ENCODE data around the gene MBNL2.
"Not testable (repeated sequence)": the region's sequence is repeated elsewhere in the genome, so short reads cannot be mapped to it uniquely, and the experiment has no call there.

The MBNL2 gene

DNA sequence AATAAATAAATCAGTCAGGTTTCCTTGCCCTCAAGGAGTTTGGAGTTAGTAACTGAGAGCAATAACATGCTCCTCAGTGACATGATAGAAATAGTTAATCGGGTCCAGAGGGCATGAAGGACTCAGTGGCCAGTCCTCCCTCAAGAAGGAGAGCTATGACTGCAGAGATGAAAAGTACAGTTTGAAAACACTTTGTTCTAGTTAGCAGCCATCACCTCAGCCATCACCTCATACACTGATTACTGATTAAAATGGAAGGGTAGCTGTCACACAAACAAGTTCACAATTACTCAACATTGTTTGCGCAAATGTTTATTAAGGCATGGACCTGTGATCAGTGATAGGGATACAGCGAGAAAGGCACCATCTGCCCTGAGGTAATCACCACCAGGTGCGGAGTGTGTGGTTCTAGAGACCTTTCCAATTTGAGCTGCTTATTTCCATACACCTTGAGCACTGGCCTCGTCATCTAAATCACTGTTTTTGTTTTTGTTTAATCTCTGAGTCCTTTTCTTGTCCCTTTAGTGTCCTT is 126.5 kb downstream of the MBNL2 start:
- no peak for DNase-seq (ENCODE audit: low read depth)

DNA sequence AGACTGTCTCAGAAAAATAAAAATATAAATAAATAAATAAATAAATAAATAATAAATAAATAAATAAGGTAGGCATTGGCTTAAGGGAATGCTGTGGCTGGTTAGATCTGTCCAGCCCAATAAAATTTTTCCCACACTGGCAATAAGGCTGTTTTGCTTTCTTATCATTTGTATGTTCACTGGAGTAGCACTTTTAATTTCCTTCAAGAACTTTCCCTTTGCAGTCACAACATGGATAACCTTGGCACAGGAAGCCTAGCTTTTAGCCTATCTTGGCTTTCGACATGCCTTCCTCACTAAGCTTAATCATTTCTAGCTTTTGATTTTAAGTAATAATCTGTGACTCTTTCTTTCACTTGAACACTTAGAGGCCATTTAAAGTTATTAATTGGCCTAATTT is 129.9 kb downstream of the MBNL2 start:
- not testable (repeated sequence) for DNase-seq (ENCODE audit: low read depth)

DNA sequence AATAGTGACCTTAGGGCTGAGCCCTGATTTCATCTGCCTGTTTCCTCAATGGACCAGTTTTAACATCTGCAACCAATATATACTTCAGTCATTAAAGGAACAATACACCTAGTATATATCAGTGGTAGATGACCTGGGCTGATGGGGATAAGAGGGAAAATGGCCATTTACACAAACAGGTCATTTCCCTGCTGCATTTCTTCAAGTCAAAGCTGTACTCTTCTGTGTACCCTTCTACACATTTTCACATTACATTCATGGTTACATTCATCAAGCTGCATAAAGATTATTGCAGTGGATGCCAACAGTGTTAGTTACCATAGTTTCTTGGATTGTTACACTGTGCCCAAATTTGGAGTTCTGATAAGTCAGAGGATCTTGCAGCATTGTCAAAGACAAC is 130.7 kb downstream of the MBNL2 start:
- DNase-seq (ENCODE audit: low read depth): no peak

DNA sequence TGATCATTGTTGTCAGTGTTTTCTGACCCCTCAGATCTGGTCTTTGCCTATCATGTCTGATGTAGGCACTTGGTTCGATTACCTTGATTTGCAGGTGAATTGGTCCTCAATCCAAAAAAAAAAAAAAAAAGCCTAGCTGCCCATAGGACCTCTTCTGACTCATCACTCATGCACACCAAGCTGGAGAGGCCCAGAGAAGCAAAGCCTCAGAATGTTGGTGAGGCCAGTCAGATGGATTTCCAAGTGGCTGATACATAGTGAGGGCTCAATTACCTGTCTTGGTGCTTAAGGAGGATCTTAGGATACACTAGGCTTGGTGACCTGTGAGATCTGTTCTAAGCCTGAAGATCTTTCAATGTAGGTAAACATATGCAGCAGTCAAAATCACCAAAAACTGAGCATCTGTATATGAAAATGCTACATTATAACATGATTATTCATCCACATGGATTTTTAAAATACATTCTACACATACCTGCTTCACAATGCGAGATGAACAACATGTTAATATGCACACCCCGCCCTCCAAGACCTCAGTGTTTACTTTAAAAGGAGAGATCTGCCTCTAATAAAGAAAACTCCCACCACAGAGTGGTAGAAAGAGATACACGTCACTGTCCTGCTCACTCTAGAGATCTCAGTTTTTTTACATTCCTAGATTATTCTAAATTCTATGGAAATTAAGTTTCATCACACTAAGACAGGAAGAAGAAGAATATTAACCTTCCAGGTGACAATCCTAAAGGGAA is 132.0 kb downstream of the MBNL2 start:
- DNase-seq (ENCODE audit: low read depth): no peak

DNA sequence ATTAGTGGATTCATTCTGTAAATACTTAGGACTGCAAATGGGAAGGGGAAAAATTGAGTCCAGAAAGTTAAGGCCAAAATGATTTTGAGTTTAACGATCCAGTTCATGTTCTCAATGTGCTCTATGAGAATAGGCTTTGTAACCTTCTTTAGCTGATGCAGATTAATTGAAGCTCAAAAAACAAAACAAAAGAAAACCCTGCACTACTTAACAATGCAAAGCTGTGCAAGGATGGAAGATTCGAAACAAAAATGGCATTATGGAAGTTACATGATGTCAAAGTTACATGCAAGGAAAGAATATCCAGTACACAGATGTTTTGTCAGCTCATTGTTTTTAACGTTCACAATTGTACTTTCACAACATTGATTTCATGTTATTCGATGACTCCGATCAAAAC is 132.7 kb downstream of the MBNL2 start:
- no peak for DNase-seq (ENCODE audit: low read depth)

DNA sequence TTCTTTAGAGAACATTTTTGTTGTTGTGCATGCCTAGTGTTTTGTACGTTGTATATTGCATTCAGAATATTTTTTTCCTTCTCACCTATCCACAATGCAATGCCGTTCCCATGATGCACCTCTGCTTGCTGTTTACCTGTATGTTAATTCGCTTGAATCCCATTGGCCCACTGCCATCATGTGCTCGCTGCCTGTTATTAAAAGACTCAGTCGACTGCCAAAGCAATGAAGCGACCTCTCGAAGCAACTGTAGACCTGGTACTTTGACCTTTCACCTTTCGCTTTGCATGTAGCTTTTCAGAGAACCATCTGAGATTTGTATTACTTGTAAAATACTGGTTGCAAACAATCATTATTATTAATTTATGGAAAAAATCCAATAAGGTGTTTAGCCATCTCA is 134.5 kb downstream of the MBNL2 start:
- no peak for DNase-seq (ENCODE audit: low read depth)

DNA sequence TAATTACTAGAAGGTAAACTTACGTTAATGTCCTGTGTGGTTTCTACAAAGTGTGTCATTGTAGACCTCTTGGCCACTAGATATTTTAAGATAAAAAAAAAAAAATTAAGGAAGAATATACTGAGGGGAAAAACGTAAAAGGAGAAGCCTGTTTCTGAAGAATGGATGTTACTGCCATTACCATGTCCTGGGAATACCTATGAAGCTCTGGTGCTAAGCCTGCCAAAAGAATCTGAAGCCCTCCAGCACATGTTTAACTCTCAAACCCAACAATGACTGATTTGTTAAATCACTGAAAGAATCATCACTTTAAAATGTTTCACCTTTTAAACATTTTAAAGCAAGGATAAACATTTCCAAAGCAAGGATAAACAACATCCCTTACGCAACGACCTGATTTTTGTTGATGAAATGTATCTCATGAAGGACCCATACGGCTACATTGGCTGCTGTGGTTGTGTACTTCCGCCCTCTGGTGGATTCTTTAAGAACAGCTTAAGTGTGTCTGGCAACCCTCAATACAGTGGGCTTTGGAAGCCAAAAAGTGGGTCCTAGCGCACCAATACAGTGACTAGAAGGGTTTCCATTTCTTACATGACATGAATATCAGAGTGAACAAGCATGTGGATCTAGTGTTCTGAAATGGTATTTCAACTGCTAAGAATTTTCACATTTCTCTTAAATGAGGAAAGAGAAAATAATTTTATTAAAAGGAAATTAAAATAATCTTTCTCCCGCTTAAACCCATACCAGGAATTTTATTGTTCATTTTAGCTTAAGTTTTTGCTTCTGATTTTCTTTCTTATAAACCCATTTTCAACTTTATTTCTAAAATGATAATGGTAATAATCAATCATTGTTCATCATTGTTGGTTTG is 137.3 kb downstream of the MBNL2 start:
- DNase-seq (ENCODE audit: low read depth): no peak

DNA sequence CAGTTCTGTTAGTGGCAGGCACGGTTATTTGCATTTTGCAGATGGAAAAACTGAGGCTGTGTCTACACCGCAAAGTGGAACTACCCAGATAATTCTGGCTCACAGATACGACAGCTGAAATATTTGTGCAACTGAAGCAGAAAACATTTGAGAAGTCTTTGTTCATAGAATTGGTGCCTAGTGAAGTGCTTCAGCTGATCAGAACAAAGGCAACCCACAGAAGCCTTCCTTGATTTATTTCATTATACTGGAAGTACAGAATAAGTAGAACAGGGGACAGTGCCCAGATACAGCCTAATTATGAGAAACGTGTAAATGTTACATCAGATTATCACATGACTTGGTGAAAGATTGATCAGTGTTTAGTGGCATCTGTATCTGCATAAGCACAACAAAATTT is 138.5 kb downstream of the MBNL2 start:
- DNase-seq (ENCODE audit: low read depth): no peak

DNA sequence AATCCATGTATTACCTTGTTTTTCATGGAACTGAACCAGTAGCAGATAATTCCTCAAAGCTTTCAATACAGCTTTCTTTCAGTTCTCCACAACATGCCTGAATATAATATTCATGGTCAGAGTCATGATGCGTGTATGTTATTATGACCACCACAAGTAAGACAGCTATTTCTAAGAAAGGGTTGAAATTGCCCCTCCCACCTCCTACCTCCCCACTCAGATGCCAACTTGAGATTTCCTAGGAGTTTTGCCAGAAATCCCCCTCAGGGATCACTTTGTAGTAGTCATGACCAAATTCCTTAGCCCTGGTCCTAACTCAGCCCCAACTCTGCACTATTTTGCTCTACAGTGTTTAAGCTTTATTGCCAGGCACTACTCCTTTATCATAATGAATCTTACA is 141.9 kb downstream of the MBNL2 start:
- no peak for DNase-seq (ENCODE audit: low read depth)

DNA sequence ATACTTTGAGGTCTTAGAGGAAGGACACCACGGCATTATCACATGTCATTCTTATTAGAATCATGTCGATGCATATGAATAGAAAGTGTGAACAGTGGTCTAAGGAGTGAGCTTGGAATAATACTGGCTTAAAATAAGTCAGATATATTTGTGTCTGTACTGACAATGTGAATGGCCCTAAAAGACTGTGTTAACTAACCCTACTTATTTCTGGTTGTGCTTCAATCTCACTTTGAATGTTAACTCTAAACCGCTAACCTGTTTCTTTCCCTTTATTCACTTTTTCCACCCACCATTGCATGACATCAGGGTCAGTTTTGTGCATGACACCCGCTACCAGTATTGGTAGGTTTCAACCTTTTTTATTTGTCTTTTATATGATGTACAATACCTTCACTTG is 142.7 kb downstream of the MBNL2 start:
- no peak for DNase-seq (ENCODE audit: low read depth)

DNA sequence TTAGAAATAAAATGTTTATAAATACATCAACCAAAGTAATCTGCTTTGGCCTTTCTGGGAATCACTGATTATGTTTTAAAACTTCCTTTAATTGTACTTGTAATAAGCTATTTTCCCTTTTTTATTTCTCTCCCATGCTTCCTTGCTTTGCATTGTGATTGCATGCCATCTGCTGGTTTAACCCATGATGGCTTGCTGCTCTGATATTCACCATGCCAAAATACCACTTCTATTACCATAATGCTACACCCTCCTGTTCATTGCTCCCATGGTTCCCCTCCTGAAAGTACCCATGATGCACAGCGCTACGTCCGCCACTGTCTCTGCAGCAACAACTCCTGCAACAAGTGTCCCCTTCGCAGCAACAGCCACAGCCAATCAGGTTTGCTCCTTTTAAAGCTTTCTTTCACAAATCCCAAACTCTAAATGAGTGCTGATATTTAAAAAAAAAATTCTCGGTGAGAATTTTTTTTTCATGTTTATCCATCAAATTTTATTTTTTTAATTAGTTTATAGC is 144.1 kb downstream of the MBNL2 start:
- no peak for DNase-seq (ENCODE audit: low read depth)

DNA sequence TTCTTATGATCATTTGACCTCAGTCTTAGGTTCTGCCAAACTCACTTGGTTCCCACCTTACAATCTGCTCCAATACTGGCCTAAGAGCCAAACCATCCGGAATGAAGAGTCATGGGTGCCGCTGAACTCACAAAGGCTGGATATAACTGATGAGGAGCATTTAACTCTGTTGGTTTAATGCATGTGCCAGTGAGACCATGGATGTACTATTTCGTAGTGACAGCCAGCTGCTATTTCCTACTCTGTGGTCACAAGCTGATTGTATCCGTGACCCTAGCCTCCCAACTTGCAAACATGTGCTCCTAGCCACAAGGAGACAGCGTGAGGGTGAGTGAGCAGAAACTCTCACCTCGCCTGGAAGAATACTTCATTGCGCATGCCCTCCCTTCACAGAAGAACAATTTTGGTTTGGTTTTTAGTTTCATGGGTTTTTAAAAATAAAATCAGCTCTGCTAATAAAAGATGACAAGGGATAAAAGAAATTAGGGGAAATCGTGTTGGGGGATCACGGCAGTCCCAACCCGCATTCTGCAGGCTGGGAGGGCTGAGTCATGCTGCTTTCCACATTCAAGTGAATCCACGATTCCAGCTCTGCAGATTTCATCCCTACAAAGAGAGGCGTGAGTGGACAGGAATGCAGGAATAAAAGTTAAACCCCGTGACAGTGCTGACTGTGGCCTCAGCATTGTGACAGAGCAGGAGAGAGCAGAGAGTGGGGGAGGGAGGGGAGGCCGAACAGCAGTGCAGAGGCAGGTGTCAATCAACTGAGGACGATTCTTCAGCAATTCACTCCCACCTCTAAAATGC is 145.1 kb downstream of the MBNL2 start:
- DNase-seq (ENCODE audit: low read depth): no peak

DNA sequence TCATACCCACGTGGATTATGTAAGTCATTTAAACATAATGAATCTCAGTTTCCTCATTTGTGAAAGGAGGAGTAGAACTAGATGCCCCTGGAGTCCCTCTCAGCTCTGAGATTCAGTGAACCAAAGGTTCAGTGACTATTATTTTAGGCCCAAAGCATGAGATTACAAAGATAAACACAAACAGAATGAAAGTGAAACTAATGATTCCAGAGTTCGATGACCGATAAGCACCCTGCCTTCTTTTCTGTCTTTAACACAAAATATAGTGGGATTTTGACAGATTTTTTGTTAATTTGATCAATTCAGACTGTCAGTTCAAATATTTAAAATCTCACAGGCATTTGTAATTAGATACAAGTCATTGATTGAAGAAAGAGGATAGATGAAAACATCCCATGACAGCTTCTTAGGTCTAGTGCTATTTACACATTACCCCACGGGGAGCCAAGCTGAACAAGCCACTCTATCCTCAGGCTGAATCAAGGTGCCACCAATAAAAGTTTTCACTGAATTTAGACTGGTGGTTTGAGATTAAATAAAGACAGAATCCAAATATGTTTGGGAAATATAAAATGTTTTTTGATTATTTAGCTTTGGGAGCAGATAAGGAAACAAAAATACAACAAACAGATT is 147.2 kb downstream of the MBNL2 start:
- DNase-seq (ENCODE audit: low read depth): no peak

DNA sequence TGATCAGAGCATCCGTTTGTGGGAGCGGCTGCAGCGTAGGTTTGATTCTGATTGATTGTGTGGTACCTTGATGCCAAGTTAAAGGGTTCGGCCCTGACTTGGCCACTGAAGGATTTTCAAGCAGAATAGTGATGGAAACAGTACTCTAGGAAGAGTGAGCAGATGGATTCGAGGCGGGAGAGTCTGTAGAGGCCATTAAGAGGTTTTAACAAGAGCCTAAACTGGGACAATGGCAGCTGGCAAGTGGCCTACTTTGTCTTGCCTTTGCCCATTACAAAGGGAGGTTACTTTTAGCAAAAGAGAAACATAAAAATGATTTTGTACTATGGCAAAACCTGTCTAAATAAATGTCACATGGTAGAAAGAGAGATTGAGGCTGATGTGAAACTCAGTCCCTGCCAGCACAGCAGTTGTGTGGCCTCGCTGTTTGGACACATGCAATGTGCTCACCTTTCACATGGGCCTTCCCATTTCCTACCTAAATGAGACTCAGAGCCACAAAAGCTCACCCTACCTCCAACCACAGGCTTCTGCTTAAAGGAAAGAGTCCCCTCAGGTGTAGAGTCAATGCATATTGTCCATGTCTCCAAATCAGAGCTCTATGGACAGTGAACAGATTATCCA is 149.5 kb downstream of the MBNL2 start:
- no peak for DNase-seq (ENCODE audit: low read depth)

DNA sequence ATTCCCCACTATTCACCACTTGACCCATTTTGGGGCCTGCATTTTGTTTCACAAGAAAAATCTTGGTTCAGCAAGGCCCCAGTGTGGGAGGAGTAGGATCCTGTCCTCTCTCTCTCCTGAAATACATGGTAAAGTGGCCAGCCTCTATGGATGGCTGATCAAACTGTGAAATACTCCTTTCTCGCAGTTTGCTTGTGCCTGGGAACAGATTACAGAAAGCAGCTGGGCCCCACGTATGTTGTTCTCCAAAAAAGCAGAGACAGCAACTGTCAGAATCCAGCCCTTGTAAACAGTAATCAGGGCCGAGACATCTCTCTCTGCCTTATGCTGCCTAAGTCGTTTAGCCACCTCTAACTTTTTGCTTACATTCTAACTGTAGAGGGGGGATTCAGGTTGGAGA is 150.8 kb downstream of the MBNL2 start:
- DNase-seq (ENCODE audit: low read depth): no peak

DNA sequence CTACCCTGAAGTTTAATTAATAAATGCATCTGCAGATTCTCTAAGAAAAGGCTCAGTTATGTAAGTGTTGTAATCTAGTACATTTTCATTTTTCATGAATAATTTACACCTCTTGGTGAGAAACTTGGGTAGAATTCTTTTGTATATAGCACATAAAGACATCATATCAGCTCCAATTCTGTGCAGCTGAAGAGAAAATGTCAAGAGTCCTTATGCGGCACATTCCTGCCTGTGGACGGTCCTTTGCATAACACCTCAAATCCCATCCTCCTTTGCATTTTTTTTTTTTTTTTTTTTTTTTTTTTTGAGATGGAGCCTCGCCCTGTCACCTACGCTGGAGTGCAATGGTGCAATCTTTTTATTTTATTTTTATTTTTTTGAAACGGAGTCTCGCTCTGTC is 151.7 kb downstream of the MBNL2 start:
- no peak for DNase-seq (ENCODE audit: low read depth)

DNA sequence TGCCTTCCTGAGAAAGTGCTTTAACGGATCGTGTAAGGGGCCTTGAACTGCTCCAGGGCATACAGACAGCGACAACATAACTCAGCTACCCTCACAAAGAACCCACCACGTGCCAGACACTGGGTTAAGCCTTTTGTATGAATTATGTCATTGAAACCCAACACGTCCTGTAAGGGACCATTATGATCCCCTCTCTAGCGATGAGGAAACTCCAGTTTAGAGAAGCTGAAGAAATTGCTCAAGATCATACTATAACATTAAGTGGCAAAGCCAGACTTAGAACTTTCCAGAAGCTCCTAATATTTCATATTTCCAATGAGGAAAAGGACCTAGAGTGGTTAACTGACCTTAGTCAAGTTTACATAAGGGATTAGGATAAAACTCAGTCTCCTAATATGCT is 154.8 kb downstream of the MBNL2 start:
- DNase-seq (ENCODE audit: low read depth): no peak

DNA sequence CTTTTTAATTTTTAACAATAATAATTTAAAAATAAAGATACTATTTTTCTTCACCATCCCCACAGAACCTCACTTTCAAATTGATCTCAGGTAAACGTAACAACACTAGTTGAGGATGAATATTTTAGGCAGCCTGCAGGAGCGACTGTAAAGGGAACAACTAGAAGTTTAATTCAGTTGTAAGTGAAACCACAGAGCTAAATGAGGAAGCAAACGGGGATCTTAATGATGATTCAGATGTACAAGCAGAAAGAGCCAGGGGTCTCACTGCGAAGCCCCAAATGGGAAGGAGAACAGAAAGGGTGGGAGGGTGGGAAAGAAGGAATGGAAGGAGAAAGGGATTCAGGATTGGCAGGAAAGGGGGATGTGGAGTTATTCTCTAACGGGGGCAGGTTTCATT is 157.3 kb downstream of the MBNL2 start:
- DNase-seq (ENCODE audit: low read depth): no peak

DNA sequence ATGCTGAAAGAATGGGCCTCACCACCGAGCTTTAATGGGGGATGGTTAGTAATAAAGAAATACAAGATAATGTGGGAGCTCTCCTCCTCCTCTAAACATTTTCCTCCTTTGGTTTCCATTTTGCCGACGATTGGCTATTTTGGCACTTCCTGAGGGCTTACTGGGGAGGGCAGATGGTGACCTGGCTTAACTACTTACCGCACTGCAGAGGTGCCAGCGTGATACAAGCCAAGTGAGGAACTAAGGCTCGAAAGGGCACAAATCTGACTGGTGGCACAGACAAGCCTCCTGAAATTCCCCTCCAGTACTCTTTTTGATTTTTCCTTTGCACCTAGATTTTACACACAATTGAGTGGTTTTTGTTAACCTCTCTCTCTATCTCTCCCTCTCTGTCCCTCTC is 158.6 kb downstream of the MBNL2 start:
- DNase-seq (ENCODE audit: low read depth): no peak

DNA sequence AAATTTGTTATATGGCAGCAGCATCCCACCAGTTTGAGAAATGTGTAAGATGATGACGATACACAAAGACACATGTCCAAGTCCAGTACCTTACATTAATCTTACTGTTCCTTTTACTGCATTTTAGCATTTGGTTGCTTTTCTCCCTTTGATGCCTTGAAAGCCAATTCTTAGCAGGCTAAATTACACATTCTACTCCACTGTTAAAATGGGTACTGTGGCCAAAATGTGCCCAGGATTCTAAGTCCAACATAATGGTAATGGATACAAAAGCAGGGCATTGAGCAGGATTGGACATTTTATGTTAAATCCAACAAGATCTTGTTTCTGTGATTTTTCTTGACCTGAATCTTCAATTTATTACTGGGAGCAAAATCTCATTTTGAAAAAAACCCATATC is 159.1 kb downstream of the MBNL2 start:
- no peak for DNase-seq (ENCODE audit: low read depth)

DNA sequence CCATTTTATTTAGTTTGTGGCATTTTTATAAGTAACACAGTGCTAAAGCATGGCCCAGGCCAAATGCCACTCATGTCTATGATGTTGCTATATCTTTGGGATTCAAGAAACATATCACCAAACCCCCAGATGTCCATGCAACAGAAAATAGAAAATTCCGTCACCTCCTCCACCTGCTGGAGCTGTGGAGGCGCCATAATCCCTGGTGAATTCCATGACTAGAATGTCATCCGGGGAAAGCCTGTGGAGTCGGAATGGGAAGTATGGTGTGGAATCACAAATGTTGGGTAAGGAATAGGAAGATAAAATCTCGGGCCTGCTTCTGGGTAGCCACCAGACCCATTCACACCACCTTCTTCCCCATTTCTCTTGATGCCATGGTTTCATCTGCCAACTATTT is 160.1 kb downstream of the MBNL2 start:
- no peak for DNase-seq (ENCODE audit: low read depth)
